ENCODE data around the gene PIK3R6. TPM values are rescaled to one million over a fixed set of nuclear protein-coding genes. Genes with fewer than 3 reads are reported as not detected.

Gene PIK3R6
- total and polyA plus RNA-seq, 10 of the 15 experiments (the other 5 are each of a cell fraction or from before 2014, with no cell fraction given): 6.7 to 146 (median 68.2) TPM

GRCh38 chr17:8900626-8901585 lies 33.4 kb upstream of the PIK3R6 start (continued):
- TF ChIP-seq HCFC1 (IDR thresholded peaks at IDR 0.05; ENCODE audit: low read length): no peak
- peak; percentile 93 for TF ChIP-seq BCL11A (IDR thresholded peaks at IDR 0.05; ENCODE audit: low read depth, low read length)
- no peak for TF ChIP-seq BCLAF1 (IDR thresholded peaks at IDR 0.05)
- no peak for TF ChIP-seq HDAC6 (IDR thresholded peaks at IDR 0.05; ENCODE audit: unreplicated experiment)
- TF ChIP-seq SUZ12 (IDR thresholded peaks at IDR 0.05; ENCODE audit: unreplicated experiment): no peak
- TF ChIP-seq SP1 (IDR thresholded peaks at IDR 0.05; ENCODE audit: low read depth, low read length): peak; percentile 67
- no peak for TF ChIP-seq NBN (IDR thresholded peaks at IDR 0.05)
- TF ChIP-seq GATAD2B (conservative IDR thresholded peaks at IDR 0.05; ENCODE audit: low read depth): 0 out of 2 replicates have a peak, but pooled peaks have one; percentile 22
- peak; percentile 2; the same call in 1 of the 2 replicates for TF ChIP-seq SMAD5 (IDR thresholded peaks at IDR 0.05; ENCODE audit: low read depth)
- peak; percentile 91 for TF ChIP-seq POU2F2 (IDR thresholded peaks at IDR 0.05; ENCODE audit: borderline replicate concordance, low read depth, low read length)
- TF ChIP-seq NR2C2 (IDR thresholded peaks at IDR 0.05; ENCODE audit: borderline replicate concordance, control insufficient read depth, insufficient read length, low read depth): no peak
- peak in 1 of 2 experiments; percentile 63; a peak in 1 of 3 replicates for TF ChIP-seq EGR1 (IDR thresholded peaks at IDR 0.05; ENCODE audit: borderline replicate concordance in 1 of 2, low read depth in 2 of 2, low read length in 2 of 2)
- TF ChIP-seq E2F8 (IDR thresholded peaks at IDR 0.05; ENCODE audit: low read depth, partially characterized antibody): no peak
- TF ChIP-seq JUNB (IDR thresholded peaks at IDR 0.05): 0 out of 2 replicates have a peak, but pooled peaks have one; percentile 28
- TF ChIP-seq RCOR1 (conservative IDR thresholded peaks at IDR 0.05; ENCODE audit: low read depth, low read length): no peak
- TF ChIP-seq LARP7 (IDR thresholded peaks at IDR 0.05): no peak
- TF ChIP-seq POLR2AphosphoS5 (IDR thresholded peaks at IDR 0.05; ENCODE audit: low read length): peak; percentile 59; the same call in 1 of the 2 replicates
- TF ChIP-seq POLR2AphosphoS2 (IDR thresholded peaks at IDR 0.05; ENCODE audit: low read depth, low read length): no peak
- TF ChIP-seq NR2C1 (IDR thresholded peaks at IDR 0.05): no peak
- peak; percentile 74; the same call in 1 of the 2 replicates for TF ChIP-seq CHD2 (IDR thresholded peaks at IDR 0.05; ENCODE audit: borderline replicate concordance, low read depth, low read length)
- TF ChIP-seq USF2 (IDR thresholded peaks at IDR 0.05; ENCODE audit: borderline replicate concordance, low read depth, low read length): peak; percentile 27; the same call in 1 of the 2 replicates

Data from GM12878 (cell line).